H1 (cell line): Measurements from ENCODE around the gene SMIM29. TPM values are rescaled to one million over a fixed set of nuclear protein-coding genes. Genes with fewer than 3 reads are reported as not detected.
A peak's percentile ranks its signal among the peaks of the same experiment; 100 is the strongest.

Source experiments
- CTCF ChIA-PET: fragments of 300-600 bp; sonication (Branson Sonifier 250); formaldehyde crosslinking; loops from one replicate; lab custom pipeline; 2021; ENCODE audit not compliant: partially characterized antibody; lab: Charles Lee
- POLR2A ChIA-PET: fragments of 300-600 bp; sonication (Branson Sonifier 250); formaldehyde crosslinking; loops from one replicate; lab custom pipeline; 2021; ENCODE audit warnings: inconsistent platforms; ENCODE audit not compliant: partially characterized antibody; lab: Charles Lee
- DNase-seq, 2 experiments: peaks; one replicate each; pipeline versions ENCODE4 v3.0.0 to v3.0.0-alpha.2; 2010 to 2022; ENCODE audit warnings: low spot score in 2 of 2, low read depth in 1 of 2, mixed read lengths in 1 of 2
- FAIRE-seq: peaks from 2 replicates; lab custom pipeline; 2011; peaks lifted over from hg19 to GRCh38; lab: Jason Lieb, UNC
- H2AFZ ChIP-seq: 2 replicates; pipeline ENCODE4 v1.8.1; 2012; ENCODE audit warnings: low read length, inconsistent platforms
- H2AK5ac ChIP-seq: 2 replicates; pipeline ENCODE4 v1.6.1; 2013; ENCODE audit warnings: low read depth, low read length
- H2BK120ac ChIP-seq: replicated peaks from 2 replicates; pipeline ENCODE3; 2013; ENCODE audit warnings: low read depth, low read length, inconsistent platforms
- H2BK12ac ChIP-seq: 2 replicates; pipeline ENCODE4 v1.6.1; 2013; ENCODE audit warnings: low read depth, low read length
- H2BK15ac ChIP-seq: 2 replicates; pipeline ENCODE4 v1.6.1; 2013; ENCODE audit warnings: low read length
- H2BK20ac ChIP-seq: 2 replicates; pipeline ENCODE4 v1.6.1; 2013; ENCODE audit warnings: low read length
- H2BK5ac ChIP-seq: 2 replicates; pipeline ENCODE4 v1.6.1; 2013; ENCODE audit warnings: low read depth, low read length
- H3K14ac ChIP-seq: 2 replicates; pipeline ENCODE4 v1.6.1; 2013; ENCODE audit warnings: inconsistent platforms; ENCODE audit not compliant: insufficient read length
- H3K18ac ChIP-seq: 2 replicates; pipeline ENCODE4 v1.6.1; 2013; ENCODE audit warnings: low read length; ENCODE audit errors: extremely low read depth
- H3K23ac ChIP-seq: 2 replicates; pipeline ENCODE4 v1.6.1; 2013; ENCODE audit warnings: inconsistent platforms; ENCODE audit not compliant: insufficient read length
- H3K23me2 ChIP-seq: 2 replicates; pipeline ENCODE4 v1.6.1; 2013; ENCODE audit warnings: low read depth, low read length
- H3K27ac ChIP-seq: 2 replicates; pipeline ENCODE4 v1.6.1; 2011; ENCODE audit warnings: low read depth, low read length, inconsistent platforms
- H3K27me3 ChIP-seq, 4 experiments: replicated peaks in 1 of 4; 1 replicate in 1 of 4; 2 replicates in 3 of 4; pipeline versions ENCODE4 v1.6.1 to v1.8.1; 2011 to 2013; ENCODE audit warnings: low read length in 3 of 4, mild to moderate bottlenecking in 3 of 4, inconsistent platforms in 2 of 4, mixed read lengths in 2 of 4, moderate library complexity in 1 of 4; ENCODE audit not compliant: control insufficient read depth in 3 of 4, insufficient read depth in 3 of 4; ENCODE audit errors: extremely low read depth in 1 of 4
- H3K36me3 ChIP-seq, 4 experiments: 2 replicates each; pipeline versions ENCODE4 v1.6.1 to v1.8.1; 2011 to 2013; ENCODE audit warnings: mild to moderate bottlenecking in 4 of 4, low read length in 3 of 4, moderate library complexity in 2 of 4, control low read depth in 1 of 4, inconsistent platforms in 1 of 4; ENCODE audit not compliant: insufficient read depth in 4 of 4, control insufficient read depth in 2 of 4
- H3K4ac ChIP-seq: replicated peaks from 2 replicates; pipeline ENCODE3; 2013; ENCODE audit warnings: low read length, low read depth, mixed read lengths, inconsistent platforms; ENCODE audit not compliant: insufficient read length
- H3K4me1 ChIP-seq, 4 experiments: replicated peaks in 1 of 4; 1 replicate in 1 of 4; 2 replicates in 3 of 4; pipeline versions ENCODE4 v1.6.1 to v1.8.1; 2011 to 2013; ENCODE audit warnings: low read length in 3 of 4, inconsistent platforms in 2 of 4, mixed read lengths in 1 of 4; ENCODE audit not compliant: insufficient read depth in 4 of 4, control insufficient read depth in 3 of 4
- H3K4me2 ChIP-seq, 2 experiments: 2 replicates each; pipeline versions ENCODE4 v1.6.1 to v1.8.1; 2011 to 2013; ENCODE audit warnings: low read depth in 2 of 2, low read length in 2 of 2, control low read depth in 1 of 2, inconsistent platforms in 1 of 2, mild to moderate bottlenecking in 1 of 2; ENCODE audit not compliant: insufficient read depth in 1 of 2
- H3K4me3 ChIP-seq, 4 experiments: fragments of 200-600, 300-600 bp in 1 of 4; sonication (generic), shearing (Covaris generic), sonication (Bioruptor Twin) in 1 of 4; 2 replicates each; pipeline versions ENCODE4 v1.5.1 to v1.8.1; 2011 to 2016; ENCODE audit warnings: low read length in 4 of 4, low read depth in 3 of 4, control low read depth in 2 of 4, inconsistent platforms in 2 of 4, mild to moderate bottlenecking in 2 of 4, mixed read lengths in 1 of 4, moderate library complexity in 1 of 4; ENCODE audit not compliant: insufficient read depth in 2 of 4; ENCODE audit errors: extremely low read depth in 1 of 4
- H3K56ac ChIP-seq: replicated peaks from 2 replicates; pipeline ENCODE3; 2013; ENCODE audit warnings: low read depth, mild to moderate bottlenecking, mixed read lengths, low read length, inconsistent platforms; ENCODE audit not compliant: insufficient read length
- H3K79me1 ChIP-seq: 2 replicates; pipeline ENCODE4 v1.6.1; 2013; ENCODE audit warnings: low read depth, low read length, control low read depth
- H3K79me2 ChIP-seq, 2 experiments: 2 replicates each; pipeline versions ENCODE4 v1.6.1 to v1.8.1; 2012 to 2013; ENCODE audit warnings: low read length in 2 of 2, mild to moderate bottlenecking in 2 of 2, inconsistent platforms in 1 of 2; ENCODE audit not compliant: insufficient read depth in 2 of 2, control insufficient read depth in 1 of 2
- H3K9ac ChIP-seq, 4 experiments: replicated peaks in 1 of 4; 1 replicate in 1 of 4; 2 replicates in 3 of 4; pipeline versions ENCODE4 v1.6.1 to v1.8.1; 2011 to 2013; ENCODE audit warnings: low read depth in 3 of 4, low read length in 3 of 4, control low read depth in 2 of 4, mild to moderate bottlenecking in 2 of 4, moderate library complexity in 2 of 4, inconsistent platforms in 1 of 4; ENCODE audit errors: extremely low read depth in 1 of 4
- H3K9me3 ChIP-seq, 2 experiments: 2 replicates each; pipeline versions ENCODE4 v1.6.1 to v1.8.1; 2012 to 2013; ENCODE audit warnings: mild to moderate bottlenecking in 2 of 2, moderate library complexity in 2 of 2, control low read depth in 1 of 2, inconsistent platforms in 1 of 2, low read depth in 1 of 2, low read length in 1 of 2, mixed read lengths in 1 of 2; ENCODE audit not compliant: insufficient read depth in 2 of 2
- H4K20me1 ChIP-seq, 2 experiments: replicated peaks in 1 of 2; 2 replicates each; pipeline versions ENCODE3 to v1.8.1; 2011 to 2013; ENCODE audit warnings: inconsistent platforms in 2 of 2, low read length in 2 of 2, mild to moderate bottlenecking in 1 of 2; ENCODE audit not compliant: insufficient read depth in 2 of 2, control insufficient read depth in 1 of 2
- H4K5ac ChIP-seq: 2 replicates; pipeline ENCODE4 v1.6.1; 2013; ENCODE audit warnings: low read length, low read depth, mixed read lengths, inconsistent platforms; ENCODE audit not compliant: insufficient read length
- H4K8ac ChIP-seq: 2 replicates; pipeline ENCODE4 v1.8.0; 2013; ENCODE audit warnings: mild to moderate bottlenecking, moderate library complexity, low read length, inconsistent platforms; ENCODE audit not compliant: insufficient read depth; ENCODE audit errors: extremely low read depth
- H4K91ac ChIP-seq: replicated peaks from 2 replicates; pipeline ENCODE3; 2013; ENCODE audit warnings: low read length, mixed read lengths, inconsistent platforms; ENCODE audit not compliant: insufficient read length
- JUN ChIP-seq: IDR thresholded peaks from 2 replicates; pipeline ENCODE4 v1.6.1; 2011; ENCODE audit warnings: low read depth, mild to moderate bottlenecking, improper control_type of control experiment, low read length
- SAP30 ChIP-seq: fragments of 300-600 bp; sonication (generic); IDR thresholded peaks from 2 replicates; pipeline ENCODE4 v1.7.1; 2012; ENCODE audit warnings: low read length, moderate library complexity, mild to moderate bottlenecking, inconsistent platforms; ENCODE audit not compliant: insufficient read depth, insufficient replicate concordance
- SP1 ChIP-seq: IDR thresholded peaks from 2 replicates; pipeline ENCODE4 v1.6.1; 2011; ENCODE audit warnings: low read depth, low read length
- SRF ChIP-seq: IDR thresholded peaks from 2 replicates; pipeline ENCODE4 v1.6.1; 2011; ENCODE audit warnings: mild to moderate bottlenecking, low read depth, low read length, moderate library complexity
- WGBS, 2 experiments: shearing (Covaris generic) in 1 of 2; methylation state at CpG; one replicate each; pipeline versions ENCODE4 v1.1.6 to v1.1.7; 2013 to 2015; ENCODE audit warnings: low lambda C conversion rate in 2 of 2, mixed read lengths in 2 of 2, inconsistent platforms in 1 of 2, low coverage in 1 of 2, missing lambda C conversion rate in 1 of 2; ENCODE audit not compliant: insufficient replicate concordance in 2 of 2, insufficient coverage in 1 of 2, insufficient read length in 1 of 2; ENCODE audit errors: extremely low coverage in 1 of 2, missing lambda C conversion rate in 1 of 2; 5-methylcytosine and 5-hydroxymethylcytosine counted together
- polyA plus RNA-seq, 7 experiments: library from polyadenylated mRNA; depleted of rRNA in 3 of 7; stranded (reverse) in 5 of 7; unstranded in 2 of 7; fragments of >200 nt in 5 of 7; fragments of 200-250 nt in 2 of 7; gene quantifications; 1 replicate in 5 of 7; 2 replicates in 1 of 7; 4 replicates in 1 of 7; pipeline versions ENCODE4 v1.2.1 to v1.2.3, GENCODE V29; 2011 to 2013; ENCODE audit warnings: missing spikeins in 2 of 7, mixed read lengths in 2 of 7
- total RNA-seq: library from RNA; stranded (reverse); fragmentation: NEBNext Ultra II Directional; extraction: Animal tissue kit (Norgen Biotek cat#: 25700); gene quantifications from 2 replicates; pipeline ENCODE4 v1.2.1, GENCODE V29; 2021

SMIM29 gene
- total and polyA plus RNA-seq, 2 of the 8 experiments (the other 6 are each of a cell fraction or from before 2014, with no cell fraction given), result 7.0 to 22.4 TPM

DNA sequence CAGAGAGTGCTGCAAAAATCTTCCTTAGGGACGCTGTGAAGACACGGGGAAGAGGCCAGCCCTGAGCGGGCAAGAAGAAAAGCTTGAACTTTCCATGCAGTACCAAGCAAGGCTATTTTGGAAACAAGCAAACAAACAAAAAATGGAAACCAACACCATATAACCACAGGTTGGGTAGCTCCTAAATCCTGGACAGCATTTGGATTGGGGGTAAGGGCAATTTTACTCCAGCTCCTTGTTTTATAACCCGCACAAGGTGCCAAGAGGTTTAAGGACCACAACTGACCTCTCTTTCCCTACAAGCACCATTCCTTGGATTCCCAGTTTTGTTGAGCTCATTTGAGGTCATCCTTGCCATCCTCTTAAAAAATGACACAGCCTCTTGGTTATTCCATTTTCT is 31.4 kb upstream of the SMIM29 start:
- Histone ChIP-seq H4K91ac (no peak overlapping the region), H3K27me3 (no peaks in the 10 kb centered on the region), H3K14ac (no peak overlapping the region), H3K56ac (no peak overlapping the region), H4K20me1 (no peaks in the 10 kb centered on the region), H2BK12ac (no peak overlapping the region), H3K9me3 (no peaks in the 10 kb centered on the region), H3K36me3 (0 out of 8 replicates have a peak, but pooled peaks cover 0 to 4% (median 0%) of the 10 kb centered on the region in 4 experiments), H3K4me1 (no peaks in the 10 kb centered on the region), H3K79me2 (no peaks in the 10 kb centered on the region), H3K9ac (no peak overlapping the region), H2AFZ (no peak overlapping the region), H3K23ac (no peak overlapping the region), H2BK5ac (no peak overlapping the region), H3K4me2 (no peak overlapping the region), H3K4me3 (no peak overlapping the region), H4K8ac (no peak overlapping the region), H3K18ac (no peak overlapping the region), H2AK5ac (no peak overlapping the region), H4K5ac (no peak overlapping the region), H3K23me2 (no peaks in the 10 kb centered on the region), H3K27ac (no peak overlapping the region), H2BK120ac (no peak overlapping the region), H3K4ac (no peak overlapping the region), H2BK20ac (no peak overlapping the region), H2BK15ac (no peak overlapping the region), H3K79me1 (no peaks in the 10 kb centered on the region)
- no peak for TF ChIP-seq JUN
- peak; percentile 62; the same call in 1 of the 2 replicates for TF ChIP-seq SP1
- no peak for TF ChIP-seq SAP30
- TF ChIP-seq SRF, result no peak
- no peak for FAIRE-seq
- DNase-seq, result no peak
- CTCF ChIA-PET, result interaction anchor here (0.7 to 1.8 kb wide), 5 partner anchors 8 to 58 kb away, joined by 3 to 5 read pairs (median 3); no protein-coding TSS in a partner anchor
- 92% methylated on average over 4 of the region's 4 CpGs; no CpG with 5 or more reads in 1 of the 2 experiments for WGBS, 2 experiments
- POLR2A ChIA-PET, result interaction anchor here (1.0 to 1.5 kb wide), 2 partner anchors 11 to 146 kb away, joined by 3 to 4 read pairs; partner anchors contain the start of gene RPS10
